K562 (cell line): ENCODE data around the gene ATP6V0D1. TPM values are rescaled to one million over a fixed set of nuclear protein-coding genes. Genes with fewer than 3 reads are reported as not detected.

Experiments
- ATAC-seq: fragments of 200-7000 bp; cut with Tn5 transposase; 3 replicates; pipeline ENCODE4 v1.9.1; 2020; ENCODE audit warnings: moderate library complexity
- BruUV-seq: library from RNA; stranded (reverse); fragments of 400-500 nt; replicated peaks from 2 replicates; lab custom pipeline; 2021; lab: Mats Ljungman, UMichigan
- CTCF ChIA-PET: fragments of 300-600 bp; formaldehyde crosslinking; extraction: SDS; loops from one replicate; lab custom pipeline; 2021; ENCODE audit warnings: low intra/inter-chr PET ratio; lab: Yijun Ruan, JAX
- POLR2A ChIA-PET: fragments of 300-600, 350-650 bp; sonication (Branson Sonifier 250); formaldehyde crosslinking; extraction: SDS; loops from one replicate; lab custom pipeline; 2021; ENCODE audit warnings: antibody characterized with exemption, inconsistent platforms; lab: Yijun Ruan, JAX
- DNase-seq, 4 experiments: peaks; one replicate each; pipeline versions ENCODE4 v3.0.0 to v3.0.0-alpha.2; 2011 to 2018; ENCODE audit warnings: low spot score in 3 of 4, mixed read lengths in 3 of 4; ENCODE audit errors: extremely low read depth in 1 of 4
- FAIRE-seq: peaks from 2 replicates; lab custom pipeline; 2011; peaks lifted over from hg19 to GRCh38; lab: Jason Lieb, UNC
- H2AFZ ChIP-seq: 2 replicates; pipeline ENCODE4 v1.6.0; 2011; ENCODE audit warnings: low read depth, low read length, control low read depth, inconsistent platforms
- H3K27ac ChIP-seq: fragments of 200-600 bp; 3 replicates; pipeline ENCODE4 v1.8.0; 2011; ENCODE audit warnings: low read depth, mild to moderate bottlenecking, control low read depth, inconsistent platforms, low read length, moderate library complexity, mixed read lengths; ENCODE audit errors: extremely low read depth
- H3K27me3 ChIP-seq, 2 experiments: fragments of 300-600 bp in 1 of 2; 2 replicates in 1 of 2; 3 replicates in 1 of 2; pipeline versions ENCODE4 v1.6.0 to v1.8.0; 2011; ENCODE audit warnings: inconsistent platforms in 2 of 2, low read length in 2 of 2, mild to moderate bottlenecking in 1 of 2, mixed read lengths in 1 of 2, moderate library complexity in 1 of 2; ENCODE audit not compliant: control insufficient read depth in 2 of 2, insufficient read depth in 2 of 2
- H3K36me3 ChIP-seq: fragments of 300-600 bp; 3 replicates; pipeline ENCODE4 v1.8.0; 2011; ENCODE audit warnings: mild to moderate bottlenecking, low read length, inconsistent platforms; ENCODE audit not compliant: control insufficient read depth, insufficient read depth
- H3K4me1 ChIP-seq, 2 experiments: fragments of 200-600 bp in 1 of 2; replicated peaks in 1 of 2; 2 replicates in 1 of 2; 3 replicates in 1 of 2; pipeline versions ENCODE4 v1.5.1 to v1.8.0; 2011; ENCODE audit warnings: inconsistent platforms in 2 of 2, low read length in 2 of 2, mild to moderate bottlenecking in 1 of 2, mixed read lengths in 1 of 2, moderate library complexity in 1 of 2; ENCODE audit not compliant: control insufficient read depth in 2 of 2, insufficient read depth in 2 of 2
- H3K4me2 ChIP-seq: 2 replicates; pipeline ENCODE4 v1.6.1; 2011; ENCODE audit warnings: low read length, control low read depth, inconsistent platforms, mixed read lengths; ENCODE audit not compliant: insufficient read depth
- H3K4me3 ChIP-seq: fragments of 200-600 bp; sonication (generic), shearing (Covaris generic); 2 replicates; pipeline ENCODE4 v1.5.1; 2016; ENCODE audit warnings: control low read depth, inconsistent platforms
- H3K79me2 ChIP-seq: fragments of 200-600 bp; 3 replicates; pipeline ENCODE4 v1.8.0; 2011; ENCODE audit warnings: low read length, inconsistent platforms; ENCODE audit not compliant: control insufficient read depth, insufficient read depth
- H3K9ac ChIP-seq, 2 experiments: 2 replicates each; pipeline versions ENCODE4 v1.6.0 to v1.6.1; 2011; ENCODE audit warnings: low read depth in 2 of 2, low read length in 2 of 2, control low read depth in 1 of 2, inconsistent platforms in 1 of 2, mild to moderate bottlenecking in 1 of 2, mixed read lengths in 1 of 2; ENCODE audit not compliant: insufficient read depth in 1 of 2
- H3K9me1 ChIP-seq: one replicate; pipeline ENCODE4 v1.6.0; 2011; ENCODE audit warnings: inconsistent platforms, mild to moderate bottlenecking, low read length, moderate library complexity; ENCODE audit not compliant: control insufficient read depth, insufficient read depth
- H3K9me3 ChIP-seq: replicated peaks from 2 replicates; pipeline ENCODE4 v1.5.1; 2011; ENCODE audit warnings: low read depth, low read length, inconsistent platforms; ENCODE audit not compliant: control insufficient read depth, insufficient read depth
- H4K20me1 ChIP-seq: replicated peaks from 2 replicates; pipeline ENCODE4 v1.6.1; 2011; ENCODE audit warnings: low read length, inconsistent platforms, mixed read lengths; ENCODE audit not compliant: control insufficient read depth, insufficient read depth
- CHAMP1 ChIP-seq: fragments of 450-650 bp; IDR thresholded peaks from 2 replicates; pipeline ENCODE4 v1.6.1; 2016; ENCODE audit warnings: mild to moderate bottlenecking
- MBD1 ChIP-seq: fragments of 250-450 bp; sonication (Bioruptor Pico); IDR thresholded peaks from 2 replicates; pipeline ENCODE4 v1.8.0; 2022; ENCODE audit warnings: inconsistent platforms
- TBP ChIP-seq: optimal IDR thresholded peaks from 2 replicates; pipeline ENCODE3; 2011; ENCODE audit warnings: low read depth, low read length, improper control_type of control experiment
- ZBTB33 ChIP-seq: sonication (generic); formaldehyde crosslinking; IDR thresholded peaks from 2 replicates; pipeline ENCODE4 v1.8.1; 2023; ENCODE audit warnings: mild to moderate bottlenecking, missing genetic modification reagents
- ZNF121 ChIP-seq: sonication (generic); formaldehyde crosslinking; conservative IDR thresholded peaks from 2 replicates; pipeline ENCODE4 v1.8.0; 2022; ENCODE audit warnings: missing genetic modification reagents
- WGBS: fragments of 100-300 bp; shearing (Covaris generic); methylation state at CpG from one replicate; pipeline ENCODE4 v1.1.6; 2016; ENCODE audit warnings: low coverage, mixed read lengths; ENCODE audit not compliant: insufficient coverage; ENCODE audit errors: missing lambda C conversion rate; 5-methylcytosine and 5-hydroxymethylcytosine counted together
- in situ Hi-C: fragments of 300-500 bp; cut with MboI; formaldehyde crosslinking; loops from 4 replicates; pipeline ENCODE4 v1.15.0; 2018; ENCODE audit warnings: inconsistent platforms, mixed read lengths
- intact Hi-C: fragments of 100-400 bp; cut with micrococcal nuclease; formaldehyde crosslinking; loops from 2 replicates; pipeline ENCODE4 v1.14.2; 2022
- polyA plus RNA-seq, 8 experiments: library from polyadenylated mRNA; depleted of rRNA in 4 of 8; stranded (reverse) in 5 of 8; unstranded in 3 of 8; fragments of >200 nt; fragmentation: Nextera tagmentation in 2 of 8; fragmentation: Illumina TruSeq in 1 of 8; extraction: Ambion mirVana in 2 of 8; extraction: Trizol in 1 of 8; gene quantifications; 2 replicates each; pipeline versions ENCODE4 v1.2.1 to v1.2.3, GENCODE V29; 2011 to 2014; ENCODE audit warnings: inconsistent platforms in 1 of 8, missing spikeins in 1 of 8
- total RNA-seq, 7 experiments: library from RNA; depleted of rRNA in 6 of 7; stranded (reverse); fragments of >200 nt in 6 of 7; fragmentation: Illumina TruSeq in 2 of 7; extraction: Trizol in 2 of 7; gene quantifications; 2 replicates each; pipeline versions ENCODE4 v1.2.1 to v1.2.3, GENCODE V29; 2011 to 2021; ENCODE audit warnings: low replicate concordance in 1 of 7

ATP6V0D1 gene
- total and polyA plus RNA-seq, 9 of the 15 experiments (the other 6 are each of a cell fraction or from before 2014, with no cell fraction given): 23.2 to 69.7 (median 45.6) TPM

- ATAC-seq: no peak
Measured at GRCh38 chr16:67423015-67423414, 57.9 kb downstream of the ATP6V0D1 start.

More at GRCh38 chr16:67423015-67423414, 57.9 kb downstream of the ATP6V0D1 start:
- intact Hi-C loops (loop anchor here (10.0 kb wide), 1 partner anchor 92 kb away; no protein-coding TSS in a partner anchor), in situ Hi-C loops (loop anchor here (25.0 kb wide), 1 partner anchor 461 kb away; the partner anchor contains the start of gene CES3)
- BruUV-seq: no TSS peak
- Histone ChIP-seq H3K36me3 (no peaks in the 10 kb centered on the region), H2AFZ (no peak overlapping the region; the same call in 1 of the 2 replicates), H3K27ac (no peak overlapping the region), H3K9me1 (no peaks in the 10 kb centered on the region), H3K9me3 (no peaks in the 10 kb centered on the region), H3K4me2 (no peak overlapping the region), H4K20me1 (no peaks in the 10 kb centered on the region; the same call in 1 of the 2 replicates), H3K27me3 (peaks cover 5 to 18% of the 10 kb centered on the region in 2 experiments; a peak in 4 of 5 replicates), H3K4me3 (no peak overlapping the region), H3K79me2 (no peaks in the 10 kb centered on the region), H3K4me1 (peaks cover 0 to 2% of the 10 kb centered on the region in 2 experiments; a peak in 2 of 5 replicates), H3K9ac (no peak overlapping the region)
- ChIA-PET CTCF (no interaction called here), POLR2A (interaction anchor here (0.6 to 0.8 kb wide), 3 partner anchors 45 to 138 kb away, joined by 3 read pairs; no protein-coding TSS in a partner anchor)
- TF ChIP-seq CHAMP1 (no peak), ZBTB33 (peak; percentile 66; the same call in 1 of the 2 replicates), MBD1 (CRISPR knock-in tag) (no peak), ZNF121 (CRISPR knock-in tag) (peak; percentile 81), TBP (no peak)
- no peak for FAIRE-seq
- no peak for DNase-seq
- 20% methylated on average over 5 of the region's 5 CpGs for WGBS
